ENCODE measurements around the gene RPN1.

Gene RPN1

GRCh38 chr3:128650096-128651050 is at the start of gene RPN1:
Gene RPN1, minus strand, starts transcription at chr3:128650818. Its CDS starts 18 bp downstream, at chr3:128650800.
- Histone ChIP-seq H3K4me1 (ENCODE audit: control insufficient read depth in 1 of 2, insufficient read depth in 1 of 2, low read depth in 1 of 2, low read length in 1 of 2) (peaks cover 47 to 53% of the 10 kb centered on the region in 2 experiments), H3K4me3 (ENCODE audit: low read depth in 1 of 2, low read length in 1 of 2) (peak within 1 kb of the TSS; percentile 87 to 98), H3K27me3 (no peaks in the 10 kb centered on the region), H3K27ac (peak within 1 kb of the TSS; percentile 87), H3K9me3 (no peaks in the 10 kb centered on the region), H3K36me3 (no peaks in the 10 kb centered on the region)
- peak; percentile 31 for TF ChIP-seq CTCF (IDR thresholded peaks at IDR 0.05)

DNA sequence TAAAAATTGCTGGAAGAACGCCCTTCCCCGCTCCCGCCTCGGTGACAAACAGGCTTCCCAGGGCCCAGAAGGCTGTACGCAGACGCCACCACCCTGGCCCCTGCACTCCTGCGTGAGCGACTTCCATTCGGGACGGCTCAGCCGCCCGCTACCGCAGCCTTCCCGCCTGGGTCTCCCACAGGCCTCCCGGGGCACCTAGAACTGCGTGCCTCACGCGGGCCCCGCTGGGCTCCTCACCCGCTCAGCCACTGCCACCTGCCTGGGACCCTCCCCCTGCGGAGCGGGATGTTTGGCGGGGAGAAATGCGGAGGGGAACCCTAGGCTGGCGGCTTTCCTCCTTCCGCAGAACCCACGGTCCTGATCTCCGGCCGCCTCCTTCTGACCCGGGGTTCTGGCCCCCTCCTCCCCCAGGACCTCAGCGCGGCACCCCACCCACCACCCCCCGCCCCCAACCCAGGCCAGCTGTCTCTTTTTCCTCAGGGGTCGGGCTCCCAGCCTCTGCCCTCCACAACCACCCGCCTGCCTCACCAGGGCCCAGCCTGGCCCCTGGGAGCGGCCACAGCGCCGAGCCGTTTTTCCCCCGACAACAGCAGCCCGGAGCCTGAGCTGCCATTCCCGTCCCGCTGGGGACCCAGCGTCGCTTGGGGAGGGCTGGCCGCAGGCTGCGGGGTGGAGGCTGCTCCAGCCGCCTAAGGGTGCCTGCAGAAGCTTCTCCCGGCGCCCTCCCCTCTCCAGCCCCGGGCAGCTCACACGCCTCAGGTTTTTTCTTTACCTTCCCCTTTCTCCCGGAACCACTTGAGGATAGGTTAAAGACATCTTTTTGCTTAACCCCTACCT is 47.8 kb upstream of the RPN1 start:
- Histone ChIP-seq H3K36me3 (no peaks in the 10 kb centered on the region), H3K27ac (peak overlapping the region; percentile 87), H3K9me3 (no peaks in the 10 kb centered on the region), H3K27me3 (no peaks in the 10 kb centered on the region), H3K4me1 (ENCODE audit: control insufficient read depth in 1 of 2, insufficient read depth in 1 of 2, low read depth in 1 of 2, low read length in 1 of 2) (peaks cover 51 to 55% of the 10 kb centered on the region in 2 experiments), H3K4me3 (ENCODE audit: low read depth in 1 of 2, low read length in 1 of 2) (peak overlapping the region; percentile 70 to 71)
- TF ChIP-seq CTCF (IDR thresholded peaks at IDR 0.05) = no peak

DNA sequence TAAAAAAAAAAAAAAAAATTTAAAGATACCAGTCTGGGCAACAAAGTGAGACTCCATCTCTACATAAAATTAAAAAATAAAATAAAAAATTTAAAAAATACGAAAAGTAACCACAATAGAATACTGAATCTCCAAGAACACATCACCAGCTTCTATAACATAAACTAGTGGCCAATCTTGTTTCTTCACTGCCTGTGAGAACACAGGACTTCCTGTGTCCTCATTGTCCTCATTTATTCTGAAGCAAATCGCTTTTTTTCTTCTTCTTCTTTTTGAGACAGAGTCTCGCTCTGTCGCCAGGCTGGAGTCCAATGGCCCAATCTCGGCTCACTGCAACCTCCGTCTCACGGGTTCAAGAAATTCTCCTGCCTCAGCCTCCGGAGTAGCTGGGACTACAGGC is 46.7 kb upstream of the RPN1 start:
- H3K9me3 ChIP-seq = no peaks in the 10 kb centered on the region
- no peak for TF ChIP-seq CTCF (IDR thresholded peaks at IDR 0.05)
- no peaks in the 10 kb centered on the region for H3K27me3 ChIP-seq
- no peaks in the 10 kb centered on the region for H3K36me3 ChIP-seq
- H3K4me3 ChIP-seq (ENCODE audit: low read depth in 1 of 2, low read length in 1 of 2) = peak overlapping the region; percentile 70 to 71
- H3K4me1 ChIP-seq (ENCODE audit: control insufficient read depth in 1 of 2, insufficient read depth in 1 of 2, low read depth in 1 of 2, low read length in 1 of 2) = peaks cover 46% of the 10 kb centered on the region in 2 experiments
- H3K27ac ChIP-seq = peak overlapping the region; percentile 87

GRCh38 chr3:128693696-128694095 is 43.1 kb upstream of the RPN1 start:
- no peak for TF ChIP-seq CTCF (IDR thresholded peaks at IDR 0.05)
- Histone ChIP-seq H3K9me3 (no peaks in the 10 kb centered on the region), H3K36me3 (no peaks in the 10 kb centered on the region), H3K4me1 (ENCODE audit: control insufficient read depth in 1 of 2, insufficient read depth in 1 of 2, low read depth in 1 of 2, low read length in 1 of 2) (peaks cover 30 to 45% of the 10 kb centered on the region in 2 experiments), H3K27ac (no peak overlapping the region), H3K27me3 (no peaks in the 10 kb centered on the region), H3K4me3 (ENCODE audit: low read depth in 1 of 2, low read length in 1 of 2) (no peak overlapping the region)

- no peak for TF ChIP-seq CTCF (IDR thresholded peaks at IDR 0.05)
Measured at GRCh38 chr3:128689060-128689459, 38.4 kb upstream of the RPN1 start.

More at GRCh38 chr3:128689060-128689459, 38.4 kb upstream of the RPN1 start:
- Histone ChIP-seq H3K27ac (no peak overlapping the region), H3K4me1 (ENCODE audit: control insufficient read depth in 1 of 2, insufficient read depth in 1 of 2, low read depth in 1 of 2, low read length in 1 of 2) (peaks cover 14 to 32% of the 10 kb centered on the region in 2 experiments), H3K4me3 (ENCODE audit: low read depth in 1 of 2, low read length in 1 of 2) (no peak overlapping the region), H3K27me3 (no peaks in the 10 kb centered on the region), H3K36me3 (no peaks in the 10 kb centered on the region), H3K9me3 (no peaks in the 10 kb centered on the region)

Data from neutrophil (primary cell).